Endothelial cell (in vitro differentiated cells): ENCODE data around the gene CCL8. TPM values are rescaled to one million over a fixed set of nuclear protein-coding genes. Genes with fewer than 3 reads are reported as not detected.

Source experiments
- DNase-seq: peaks from one replicate; pipeline ENCODE4 v3.0.0; 2021; ENCODE audit warnings: low spot score
- H3K27ac Mint-ChIP-seq: one replicate; pipeline ENCODE4 v1.8.0; 2021; ENCODE audit warnings: mixed read lengths, inconsistent platforms; ENCODE audit not compliant: unreplicated experiment
- H3K27me3 Mint-ChIP-seq: one replicate; pipeline ENCODE4 v1.8.0; 2021; ENCODE audit warnings: mild to moderate bottlenecking, moderate library complexity, mixed read lengths, inconsistent platforms; ENCODE audit not compliant: unreplicated experiment
- H3K36me3 Mint-ChIP-seq: one replicate; pipeline ENCODE4 v1.8.0; 2021; ENCODE audit warnings: mild to moderate bottlenecking, low read depth, mixed read lengths, inconsistent platforms; ENCODE audit not compliant: unreplicated experiment
- H3K4me1 Mint-ChIP-seq: one replicate; pipeline ENCODE4 v1.8.0; 2021; ENCODE audit warnings: mild to moderate bottlenecking, mixed read lengths, inconsistent platforms; ENCODE audit not compliant: unreplicated experiment
- H3K4me3 Mint-ChIP-seq: one replicate; pipeline ENCODE4 v1.8.0; 2021; ENCODE audit warnings: mild to moderate bottlenecking, mixed read lengths, inconsistent platforms; ENCODE audit not compliant: unreplicated experiment
- H3K9me3 Mint-ChIP-seq: one replicate; pipeline ENCODE4 v1.8.0; 2021; ENCODE audit warnings: mixed read lengths, inconsistent platforms; ENCODE audit not compliant: unreplicated experiment
- CTCF ChIP-seq: fragments of 200-600 bp; sonication (generic); IDR thresholded peaks from one replicate; pipeline ENCODE4 v1.5.0; 2021; ENCODE audit warnings: antibody characterized with exemption; ENCODE audit not compliant: unreplicated experiment
- total RNA-seq: library from RNA; stranded (reverse); fragmentation: NEBNext Ultra II Directional; extraction: Animal tissue kit (Norgen Biotek cat#: 25700); gene quantifications from one replicate; pipeline ENCODE4 v1.2.1, GENCODE V29; 2021; ENCODE audit not compliant: unreplicated experiment

Gene CCL8
- total RNA-seq, 1 donor from 2014 or later, result not detected

GRCh38 chr17:34285286-34285792 lies 33.9 kb upstream of the CCL8 start, which contains the start of gene CCL11:
CCL11 (plus strand) TSS chr17:34285742; CDS start chr17:34285809, 67 bp downstream.
- H3K36me3 Mint-ChIP-seq, result no peaks in the 10 kb centered on the region
- peaks cover 3% of the 10 kb centered on the region for H3K27me3 Mint-ChIP-seq

GRCh38 chr17:34287875-34288274 lies 31.4 kb upstream of the CCL8 start:
- Mint-ChIP-seq H3K4me3 (no peak overlapping the region), H3K27ac (no peak overlapping the region), H3K9me3 (no peaks in the 10 kb centered on the region), H3K27me3 (peaks cover 3% of the 10 kb centered on the region), H3K4me1 (no peaks in the 10 kb centered on the region), H3K36me3 (no peaks in the 10 kb centered on the region)
- TF ChIP-seq CTCF, result no peak
- DNase-seq, result no peak

More at GRCh38 chr17:34285286-34285792, 33.9 kb upstream of the CCL8 start, which contains the start of gene CCL11:
- Mint-ChIP-seq H3K27ac (no peak within 1 kb of the TSS), H3K4me1 (no peaks in the 10 kb centered on the region), H3K9me3 (no peaks in the 10 kb centered on the region), H3K4me3 (no peak within 1 kb of the TSS)
- DNase-seq, result no peak
- no peak for TF ChIP-seq CTCF

GRCh38 chr17:34290586-34290985 lies 28.6 kb upstream of the CCL8 start:
- H3K36me3 Mint-ChIP-seq, result no peaks in the 10 kb centered on the region
- no peaks in the 10 kb centered on the region for H3K4me1 Mint-ChIP-seq
- no peak for TF ChIP-seq CTCF
- no peak overlapping the region for H3K4me3 Mint-ChIP-seq
- H3K27ac Mint-ChIP-seq, result no peak overlapping the region
- no peak for DNase-seq
- no peaks in the 10 kb centered on the region for H3K9me3 Mint-ChIP-seq
- H3K27me3 Mint-ChIP-seq, result peaks cover 3% of the 10 kb centered on the region

- TF ChIP-seq CTCF, result no peak
- no peaks in the 10 kb centered on the region for H3K9me3 Mint-ChIP-seq
- no peak overlapping the region for H3K27ac Mint-ChIP-seq
- no peak overlapping the region for H3K4me3 Mint-ChIP-seq
- peaks cover 3% of the 10 kb centered on the region for H3K27me3 Mint-ChIP-seq
- H3K4me1 Mint-ChIP-seq, result no peaks in the 10 kb centered on the region
- no peak for DNase-seq
- H3K36me3 Mint-ChIP-seq, result no peaks in the 10 kb centered on the region
Observed at GRCh38 chr17:34291721-34292348, 27.4 kb upstream of the CCL8 start.

GRCh38 chr17:34299027-34299426 lies 20.2 kb upstream of the CCL8 start:
- H3K27ac Mint-ChIP-seq, result no peak overlapping the region
- H3K36me3 Mint-ChIP-seq, result no peaks in the 10 kb centered on the region
- H3K4me1 Mint-ChIP-seq, result peaks cover 22% of the 10 kb centered on the region
- no peak for TF ChIP-seq CTCF
- no peaks in the 10 kb centered on the region for H3K9me3 Mint-ChIP-seq
- no peaks in the 10 kb centered on the region for H3K27me3 Mint-ChIP-seq
- H3K4me3 Mint-ChIP-seq, result no peak overlapping the region
- DNase-seq, result no peak
